SH-SY5Y (cell line): ENCODE data around the gene PFKL.

Experiments
- GATA2 ChIP-seq: IDR thresholded peaks from 2 replicates; pipeline ENCODE4 v1.6.1; 2011; ENCODE audit warnings: mild to moderate bottlenecking, low read depth, low read length
- GATA3 ChIP-seq: IDR thresholded peaks from 2 replicates; pipeline ENCODE4 v1.6.1; 2011; ENCODE audit warnings: low read depth, mild to moderate bottlenecking, low read length, moderate library complexity

DNA sequence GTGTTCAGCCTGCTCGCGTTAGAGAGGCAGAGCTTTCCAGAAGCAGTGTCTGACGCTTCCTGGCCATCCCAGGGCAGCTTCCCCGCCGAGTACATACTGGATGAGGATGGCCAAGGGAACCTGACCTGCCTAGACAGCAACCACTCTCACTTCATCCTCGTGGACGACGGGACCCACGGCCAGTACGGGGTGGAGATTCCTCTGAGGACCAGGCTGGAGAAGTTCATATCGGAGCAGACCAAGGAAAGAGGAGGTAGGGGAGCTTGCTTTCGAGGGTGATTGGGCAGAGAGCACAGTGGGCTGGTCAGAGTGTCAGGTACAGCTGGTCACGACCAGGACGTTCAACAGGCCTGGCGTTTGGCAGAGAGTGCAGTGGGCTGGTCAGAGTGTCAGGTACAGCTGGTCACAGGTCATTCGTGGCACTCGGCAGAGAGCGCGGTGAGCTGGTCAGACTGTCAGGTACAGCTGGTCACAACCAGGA, 75.9 kb downstream of the PFKL start:
- no peak for TF ChIP-seq GATA3
- TF ChIP-seq GATA2: no peak
